GM12892 (cell line): ENCODE data around the gene GUCA1A.

Source experiments
- POLR2A ChIP-seq: IDR thresholded peaks from 2 replicates; pipeline ENCODE4 v1.6.1; 2011; ENCODE audit warnings: low read depth, low read length, control low read depth
- POLR2AphosphoS5 ChIP-seq: IDR thresholded peaks from 2 replicates; pipeline ENCODE4 v1.6.1; 2011; ENCODE audit warnings: low read depth, low read length, control low read depth
- TAF1 ChIP-seq: IDR thresholded peaks from 2 replicates; pipeline ENCODE4 v1.6.1; 2011; ENCODE audit warnings: low read depth, mild to moderate bottlenecking, control low read depth, low read length, borderline replicate concordance

- TF ChIP-seq POLR2AphosphoS5: no peak
- TF ChIP-seq POLR2A: no peak
- no peak for TF ChIP-seq TAF1
These were observed 2.7 kb downstream of the GUCA1A start for GRCh38 chr6:42175860-42176259.
